Fibroblast of mammary gland (primary cell): Measurements from ENCODE around the gene CPXM2.

ENCODE experiments used
- DNase-seq: peaks from one replicate; pipeline ENCODE4 v3.0.0-alpha.2; 2010; ENCODE audit warnings: low read depth
- H3K4me3 ChIP-seq: 2 replicates; pipeline ENCODE4 v1.5.1; 2011; ENCODE audit warnings: low read depth, mild to moderate bottlenecking, low read length, moderate library complexity; ENCODE audit not compliant: control insufficient read depth
- TF ChIP-seq, protein P1 (sequence below): conservative IDR thresholded peaks from 2 replicates; pipeline ENCODE4 v1.5.1; 2011; ENCODE audit warnings: low read depth, low read length, inconsistent platforms; ENCODE audit not compliant: control insufficient read depth, insufficient read depth

Gene CPXM2

GRCh38 chr10:123843835-123844234 is 47.8 kb downstream of the CPXM2 start:
- TF ChIP-seq, protein P1, sequence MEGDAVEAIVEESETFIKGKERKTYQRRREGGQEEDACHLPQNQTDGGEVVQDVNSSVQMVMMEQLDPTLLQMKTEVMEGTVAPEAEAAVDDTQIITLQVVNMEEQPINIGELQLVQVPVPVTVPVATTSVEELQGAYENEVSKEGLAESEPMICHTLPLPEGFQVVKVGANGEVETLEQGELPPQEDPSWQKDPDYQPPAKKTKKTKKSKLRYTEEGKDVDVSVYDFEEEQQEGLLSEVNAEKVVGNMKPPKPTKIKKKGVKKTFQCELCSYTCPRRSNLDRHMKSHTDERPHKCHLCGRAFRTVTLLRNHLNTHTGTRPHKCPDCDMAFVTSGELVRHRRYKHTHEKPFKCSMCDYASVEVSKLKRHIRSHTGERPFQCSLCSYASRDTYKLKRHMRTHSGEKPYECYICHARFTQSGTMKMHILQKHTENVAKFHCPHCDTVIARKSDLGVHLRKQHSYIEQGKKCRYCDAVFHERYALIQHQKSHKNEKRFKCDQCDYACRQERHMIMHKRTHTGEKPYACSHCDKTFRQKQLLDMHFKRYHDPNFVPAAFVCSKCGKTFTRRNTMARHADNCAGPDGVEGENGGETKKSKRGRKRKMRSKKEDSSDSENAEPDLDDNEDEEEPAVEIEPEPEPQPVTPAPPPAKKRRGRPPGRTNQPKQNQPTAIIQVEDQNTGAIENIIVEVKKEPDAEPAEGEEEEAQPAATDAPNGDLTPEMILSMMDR: no peak
- no peak overlapping the region for H3K4me3 ChIP-seq
- no peak for DNase-seq

DNA sequence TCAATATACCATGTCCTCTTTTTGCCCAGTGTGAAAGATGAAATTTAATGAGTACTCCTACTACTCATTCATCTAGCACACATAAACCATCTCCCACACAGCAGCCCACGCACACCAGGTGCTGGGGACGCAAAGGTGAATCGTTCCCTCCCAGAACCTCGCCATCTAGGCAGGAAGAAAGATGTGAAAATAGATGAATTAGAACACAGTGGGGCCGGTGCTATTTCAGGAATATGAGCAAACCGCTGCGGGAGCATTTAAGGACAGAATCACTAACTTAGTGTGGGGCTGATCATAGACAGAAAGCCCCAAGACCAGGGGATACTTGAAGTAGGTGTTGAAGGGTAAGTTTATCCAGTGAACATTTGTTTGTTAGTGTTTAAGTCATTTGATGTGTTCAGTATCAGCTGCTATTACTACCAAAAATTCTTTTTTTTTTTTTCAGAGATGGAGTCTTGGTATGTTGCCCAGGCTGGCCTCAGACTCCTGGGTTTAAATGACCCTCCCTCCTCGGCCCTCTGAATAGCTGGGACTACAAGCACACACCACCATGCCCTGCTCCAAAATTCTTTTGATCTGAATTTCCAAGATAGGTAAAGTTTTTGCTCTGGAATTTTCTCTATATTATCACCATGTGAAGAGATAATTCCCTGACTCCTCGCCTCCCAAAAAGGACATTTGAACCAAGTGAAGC is 48.8 kb downstream of the CPXM2 start:
- TF ChIP-seq, protein P1: no peak
- H3K4me3 ChIP-seq: no peak overlapping the region
- no peak for DNase-seq

- TF ChIP-seq, protein P1: no peak
- DNase-seq: no peak
- no peak overlapping the region for H3K4me3 ChIP-seq
These were observed 50.0 kb downstream of the CPXM2 start for GRCh38 chr10:123841560-123841959.

GRCh38 chr10:123841115-123841514 is 50.5 kb downstream of the CPXM2 start:
- no peak for DNase-seq
- TF ChIP-seq, protein P1: no peak
- no peak overlapping the region for H3K4me3 ChIP-seq

DNA sequence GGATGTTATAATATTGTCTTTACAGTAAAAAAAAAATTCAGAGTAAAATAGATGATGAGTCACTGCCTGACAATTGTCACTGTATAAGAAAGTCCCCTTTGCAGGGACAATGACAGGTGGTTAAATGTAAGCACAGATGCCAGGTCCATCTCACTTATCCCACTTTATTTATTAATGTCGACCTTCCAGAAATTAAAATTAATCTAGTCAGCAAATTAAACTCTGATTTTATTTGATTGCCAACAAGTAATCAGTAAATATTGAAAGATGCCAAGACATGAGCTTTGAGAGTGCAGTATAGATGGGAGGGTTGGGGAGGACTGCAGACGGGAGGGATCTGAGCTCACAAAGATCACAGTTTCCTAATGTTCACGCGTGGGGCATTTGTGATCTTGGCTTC is 50.9 kb downstream of the CPXM2 start:
- DNase-seq: no peak
- TF ChIP-seq, protein P1: no peak
- H3K4me3 ChIP-seq: no peak overlapping the region

GRCh38 chr10:123838596-123839310 is 52.9 kb downstream of the CPXM2 start:
- no peak overlapping the region for H3K4me3 ChIP-seq
- DNase-seq: no peak
- TF ChIP-seq, protein P1: no peak
